A673 (cell line): ENCODE results near the gene MEP1A. TPM values are rescaled to one million over a fixed set of nuclear protein-coding genes. Genes with fewer than 3 reads are reported as not detected.
"Not testable (repeated sequence)": the region's sequence is repeated elsewhere in the genome, so short reads cannot be mapped to it uniquely, and the experiment has no call there.

ENCODE experiments used
- BruUV-seq: library from RNA; stranded (reverse); fragments of 400-500 nt; replicated peaks from 2 replicates; lab custom pipeline; 2021; lab: Mats Ljungman, UMichigan
- CTCF ChIA-PET: fragments of 300-600 bp; sonication (Branson Sonifier 250); formaldehyde crosslinking; loops from one replicate; lab custom pipeline; 2022; ENCODE audit warnings: antibody characterized with exemption; lab: Charles Lee
- POLR2A ChIA-PET: fragments of 300-600 bp; sonication (Branson Sonifier 250); formaldehyde crosslinking; loops from one replicate; lab custom pipeline; 2022; ENCODE audit warnings: antibody characterized with exemption; ENCODE audit not compliant: low non-redundant PET; lab: Charles Lee
- DNase-seq: peaks from one replicate; pipeline ENCODE4 v3.0.0-alpha.2; 2015; ENCODE audit warnings: low spot score
- H3K27ac ChIP-seq: fragments of 200-600 bp; sonication (generic); 2 replicates; pipeline ENCODE4 v1.5.1; 2016; ENCODE audit warnings: mixed run types, low read depth, mild to moderate bottlenecking, mixed read lengths, antibody characterized with exemption, low read length; ENCODE audit not compliant: poor library complexity, severe bottlenecking
- H3K27me3 ChIP-seq: fragments of 200-600 bp; sonication (generic); replicated peaks from 2 replicates; pipeline ENCODE4 v1.6.1; 2017; ENCODE audit warnings: mixed run types, low read depth, mild to moderate bottlenecking, mixed read lengths, antibody characterized with exemption, low read length; ENCODE audit not compliant: insufficient read depth, poor library complexity
- H3K36me3 ChIP-seq: fragments of 200-600 bp; sonication (generic); 2 replicates; pipeline ENCODE4 v1.6.1; 2016; ENCODE audit warnings: mixed run types, mild to moderate bottlenecking, mixed read lengths, antibody characterized with exemption, low read length; ENCODE audit not compliant: insufficient read depth, poor library complexity, severe bottlenecking
- H3K4me1 ChIP-seq: fragments of 200-600 bp; sonication (generic); 2 replicates; pipeline ENCODE4 v1.6.1; 2017; ENCODE audit warnings: mixed run types, mild to moderate bottlenecking, mixed read lengths, antibody characterized with exemption, low read length; ENCODE audit not compliant: insufficient read depth, poor library complexity, severe bottlenecking
- H3K4me3 ChIP-seq: fragments of 200-600 bp; sonication (generic); 2 replicates; pipeline ENCODE4 v1.5.1; 2016; ENCODE audit warnings: low read depth, mixed run types, mild to moderate bottlenecking, mixed read lengths, low read length; ENCODE audit not compliant: poor library complexity, severe bottlenecking
- H3K9me3 ChIP-seq: fragments of 200-600 bp; sonication (generic); 2 replicates; pipeline ENCODE4 v1.6.1; 2016; ENCODE audit warnings: mixed run types, low read depth, mild to moderate bottlenecking, mixed read lengths, antibody characterized with exemption, low read length; ENCODE audit not compliant: poor library complexity, severe bottlenecking
- CTCF ChIP-seq: fragments of 300-800, 200-600 bp; sonication (generic); conservative IDR thresholded peaks from 2 replicates; pipeline ENCODE4 v1.5.1; 2017; ENCODE audit warnings: low read depth, mild to moderate bottlenecking, antibody characterized with exemption, low read length, moderate library complexity, mixed read lengths
- EZH2 ChIP-seq: fragments of 200-600 bp; sonication (generic); IDR thresholded peaks from 2 replicates; pipeline ENCODE4 v1.6.1; 2017; ENCODE audit warnings: borderline replicate concordance, low read depth, mild to moderate bottlenecking, mixed read lengths, antibody characterized with exemption, low read length; ENCODE audit not compliant: poor library complexity, severe bottlenecking
- intact Hi-C: fragments of 100-400 bp; cut with micrococcal nuclease; formaldehyde crosslinking; loops from one replicate; pipeline ENCODE4 v1.10.0; 2022; ENCODE audit not compliant: unreplicated experiment
- total RNA-seq: library from RNA; stranded (reverse); gene quantifications from 2 replicates; pipeline ENCODE4 v1.2.3, GENCODE V29; 2021

Gene MEP1A
- total RNA-seq, 1 experiment from 2014 or later: not detected

GRCh38 chr6:46772016-46772415, 21.2 kb upstream of the MEP1A start:
- Histone ChIP-seq H3K4me3 (no peak overlapping the region), H3K4me1 (no peaks in the 10 kb centered on the region), H3K9me3 (no peaks in the 10 kb centered on the region), H3K27ac (no peak overlapping the region), H3K27me3 (peaks cover 3% of the 10 kb centered on the region), H3K36me3 (no peaks in the 10 kb centered on the region)
- no peak for DNase-seq
- TF ChIP-seq CTCF (no peak), EZH2 (no peak)
- ChIA-PET CTCF (no interaction called here), POLR2A (no interaction called here)
- intact Hi-C loops: no loop called here
- no TSS peak for BruUV-seq

- TF ChIP-seq CTCF (no peak), EZH2 (no peak)
- Histone ChIP-seq H3K36me3 (no peaks in the 10 kb centered on the region), H3K27me3 (peaks cover 3% of the 10 kb centered on the region), H3K4me1 (no peaks in the 10 kb centered on the region), H3K9me3 (no peaks in the 10 kb centered on the region), H3K4me3 (no peak overlapping the region), H3K27ac (no peak overlapping the region)
- CTCF ChIA-PET: no interaction called here
- POLR2A ChIA-PET: no interaction called here
- BruUV-seq: no TSS peak
- intact Hi-C loops: no loop called here
- DNase-seq: no peak
Observed at GRCh38 chr6:46772762-46773161, 20.4 kb upstream of the MEP1A start.

- intact Hi-C loops: no loop called here
- TF ChIP-seq EZH2 (no peak), CTCF (no peak)
- Histone ChIP-seq H3K27me3 (peaks cover 3% of the 10 kb centered on the region), H3K27ac (no peak overlapping the region), H3K36me3 (no peaks in the 10 kb centered on the region), H3K4me1 (no peaks in the 10 kb centered on the region), H3K9me3 (no peaks in the 10 kb centered on the region), H3K4me3 (no peak overlapping the region)
- BruUV-seq: no TSS peak
- no peak for DNase-seq
- CTCF ChIA-PET: no interaction called here
- POLR2A ChIA-PET: no interaction called here
Observed at GRCh38 chr6:46773201-46773855, 19.9 kb upstream of the MEP1A start.

GRCh38 chr6:46774736-46775135, 18.5 kb upstream of the MEP1A start:
- H3K4me1 ChIP-seq, CTCF ChIA-PET, BruUV-seq, H3K4me3 ChIP-seq, POLR2A ChIA-PET, H3K27ac ChIP-seq, H3K27me3 ChIP-seq, H3K9me3 ChIP-seq, DNase-seq, H3K36me3 ChIP-seq: not testable (repeated sequence)
- intact Hi-C loops: loop anchor here (5.0 kb wide), 1 partner anchor 682 kb away; no protein-coding TSS in a partner anchor
